Large intestine (tissue), 3 donors: ENCODE data around the gene PLCG2. TPM values are rescaled to one million over a fixed set of nuclear protein-coding genes. Genes with fewer than 3 reads are reported as not detected.

ENCODE experiments used
- DNase-seq, 2 donors: peaks; one replicate each; pipeline versions ENCODE4 v3.0.0 to v3.0.0-alpha.2; 2013
- H3K27ac ChIP-seq: one replicate; pipeline ENCODE4 v1.5.1; 2013; ENCODE audit warnings: low read length
- H3K27me3 ChIP-seq: 2 replicates; pipeline ENCODE4 v1.6.1; 2013; ENCODE audit warnings: low read length; ENCODE audit not compliant: control insufficient read depth, insufficient read depth
- H3K36me3 ChIP-seq: 2 replicates; pipeline ENCODE4 v1.6.1; 2013; ENCODE audit warnings: low read length; ENCODE audit not compliant: control insufficient read depth, insufficient read depth
- H3K4me1 ChIP-seq: one replicate; pipeline ENCODE4 v1.6.1; 2013; ENCODE audit warnings: low read length; ENCODE audit not compliant: control insufficient read depth, insufficient read depth
- H3K4me3 ChIP-seq: one replicate; pipeline ENCODE4 v1.5.1; 2013; ENCODE audit warnings: low read length
- H3K9me3 ChIP-seq: one replicate; pipeline ENCODE4 v1.6.1; 2013; ENCODE audit warnings: mild to moderate bottlenecking, low read depth, low read length, moderate library complexity; ENCODE audit not compliant: control insufficient read depth
- WGBS: methylation state at CpG from one replicate; pipeline ENCODE4 v1.1.5; 2013; ENCODE audit warnings: low lambda C conversion rate; ENCODE audit not compliant: insufficient coverage; 5-methylcytosine and 5-hydroxymethylcytosine counted together
- polyA plus RNA-seq: library from polyadenylated mRNA; unstranded; fragments of 120-200 nt; gene quantifications from one replicate; pipeline ENCODE4 v1.2.1, GENCODE V29; 2013

Gene PLCG2
- polyA plus RNA-seq, 1 donor, result 20.4 TPM

DNA sequence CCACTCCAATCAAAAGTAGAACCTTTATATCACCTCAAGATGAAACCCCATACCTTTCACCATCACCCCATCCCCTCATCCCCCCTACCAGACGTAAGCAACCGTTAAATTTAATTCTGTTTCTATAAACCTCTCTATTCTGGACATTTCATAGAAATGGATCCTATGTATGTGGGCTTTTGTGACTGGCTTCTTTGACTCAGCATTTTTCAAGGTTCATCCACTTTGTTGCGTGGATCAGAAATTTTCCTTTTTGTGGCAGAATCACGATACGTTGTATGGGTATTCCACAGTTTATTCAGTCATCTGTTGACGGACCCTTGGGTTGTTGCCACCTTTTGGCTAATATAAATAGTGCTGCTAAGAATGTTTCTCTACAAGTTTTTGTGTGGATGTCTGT is 8.6 kb downstream of the PLCG2 start:
- Histone ChIP-seq H3K27ac (no peak overlapping the region), H3K4me3 (no peak overlapping the region), H3K9me3 (no peaks in the 10 kb centered on the region), H3K27me3 (no peaks in the 10 kb centered on the region), H3K36me3 (no peaks in the 10 kb centered on the region), H3K4me1 (peaks cover 12% of the 10 kb centered on the region)
- DNase-seq, result no peak
- no CpG with 5 or more reads among the region's 6 CpGs for WGBS

DNA sequence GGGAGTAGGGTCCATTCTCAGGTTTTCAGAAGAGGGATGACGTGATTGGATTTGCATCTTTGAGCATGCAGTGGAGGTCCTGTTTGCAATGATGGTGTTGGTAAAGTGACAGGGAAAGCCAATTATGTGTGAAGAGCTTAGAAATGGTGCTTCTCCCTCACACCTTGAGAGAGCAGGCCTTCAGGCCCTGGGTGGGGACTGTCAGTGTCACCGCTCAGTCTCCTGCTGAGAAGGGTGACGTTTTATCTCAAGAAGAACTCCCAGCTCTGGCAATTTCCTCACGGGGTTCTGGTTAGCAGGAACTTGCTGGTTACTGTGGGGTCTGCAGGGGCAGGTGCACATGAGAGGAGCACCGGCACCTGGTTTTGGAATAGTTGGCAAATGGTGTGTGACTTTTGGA is 11.2 kb downstream of the PLCG2 start:
- H3K4me3 ChIP-seq, result no peak overlapping the region
- no peaks in the 10 kb centered on the region for H3K4me1 ChIP-seq
- DNase-seq, result no peak
- H3K27ac ChIP-seq, result no peak overlapping the region
- no CpG with 5 or more reads among the region's 5 CpGs for WGBS
- no peaks in the 10 kb centered on the region for H3K27me3 ChIP-seq
- H3K36me3 ChIP-seq, result no peaks in the 10 kb centered on the region
- H3K9me3 ChIP-seq, result no peaks in the 10 kb centered on the region

DNA sequence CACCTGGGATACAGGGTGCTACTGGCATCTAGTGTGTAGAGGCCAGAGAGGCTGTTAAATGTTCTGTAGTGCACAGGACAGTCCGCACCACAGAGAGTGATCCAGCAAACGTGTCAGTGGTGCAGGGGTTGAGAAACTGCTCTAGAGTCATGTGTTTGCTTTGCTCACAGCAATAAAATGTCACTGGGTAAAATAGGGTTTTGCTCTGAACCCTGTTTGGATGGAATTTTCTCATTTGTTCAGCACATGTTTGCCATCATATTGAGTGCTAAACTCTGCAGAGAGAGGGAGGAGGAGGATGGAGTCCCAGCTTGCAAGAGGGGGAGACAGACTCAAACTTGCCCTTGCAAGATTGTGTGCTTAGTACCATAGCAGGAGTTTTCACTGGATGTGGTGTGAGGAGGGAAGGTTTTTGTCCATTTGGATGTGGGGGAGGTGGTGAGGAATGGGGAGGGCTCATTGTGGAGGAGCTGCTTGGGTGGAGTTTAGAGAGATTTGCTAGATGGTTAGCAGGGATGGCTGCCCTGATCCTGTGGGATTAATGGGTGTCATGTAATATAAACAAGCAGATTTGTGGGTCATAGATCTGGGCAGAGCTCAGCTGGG is 11.8 kb downstream of the PLCG2 start:
- no peaks in the 10 kb centered on the region for H3K4me1 ChIP-seq
- H3K27ac ChIP-seq, result no peak overlapping the region
- peak in 1 of 2 donors; percentile 29 for DNase-seq
- no CpG with 5 or more reads among the region's 2 CpGs for WGBS
- H3K9me3 ChIP-seq, result no peaks in the 10 kb centered on the region
- no peaks in the 10 kb centered on the region for H3K27me3 ChIP-seq
- H3K36me3 ChIP-seq, result no peaks in the 10 kb centered on the region
- H3K4me3 ChIP-seq, result no peak overlapping the region

DNA sequence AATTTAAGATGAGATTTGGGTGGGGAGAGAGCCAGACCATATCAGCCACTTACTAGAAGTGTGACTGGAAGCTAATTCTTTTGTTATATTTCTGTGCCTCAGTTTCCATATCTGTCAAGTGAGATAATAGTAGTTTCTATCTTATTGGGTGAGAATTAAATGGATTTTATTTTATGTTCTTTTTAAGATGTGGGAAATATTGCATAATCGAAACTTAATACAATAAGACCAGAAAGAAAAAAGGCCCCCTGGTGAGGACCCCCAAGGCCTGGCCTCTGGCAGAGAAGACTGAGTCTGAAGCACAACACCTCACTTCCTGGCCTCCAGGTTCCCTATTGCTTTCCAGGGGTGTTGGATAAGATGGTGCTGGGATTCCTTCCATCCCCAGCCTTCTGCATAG is 13.7 kb downstream of the PLCG2 start:
- Histone ChIP-seq H3K9me3 (no peaks in the 10 kb centered on the region), H3K4me3 (no peak overlapping the region), H3K36me3 (no peaks in the 10 kb centered on the region), H3K27ac (no peak overlapping the region), H3K27me3 (no peaks in the 10 kb centered on the region), H3K4me1 (no peaks in the 10 kb centered on the region)
- DNase-seq, result no peak
- no CpG with 5 or more reads among the region's 1 CpG for WGBS

DNA sequence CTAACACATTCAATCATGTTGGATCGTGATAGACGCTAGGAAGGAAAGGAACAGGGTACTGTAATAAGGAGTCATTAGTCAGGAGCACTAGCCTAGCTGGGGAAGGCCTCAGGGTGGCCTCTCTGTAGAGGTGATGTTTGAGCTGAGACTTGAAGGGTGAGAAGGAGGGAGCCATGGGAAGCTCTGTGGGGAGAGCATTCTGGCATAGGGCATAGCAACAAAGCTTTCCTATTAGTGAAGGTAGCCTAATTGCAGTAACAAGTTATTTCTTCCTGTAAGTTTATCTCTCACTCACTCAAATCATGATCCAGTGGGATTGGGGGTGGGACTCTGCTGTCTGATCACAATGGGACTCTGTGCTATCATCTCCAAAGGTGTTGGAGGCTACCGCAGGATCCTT is 16.1 kb downstream of the PLCG2 start:
- DNase-seq, result no peak
- Histone ChIP-seq H3K4me3 (no peak overlapping the region), H3K4me1 (no peaks in the 10 kb centered on the region), H3K27ac (no peak overlapping the region), H3K9me3 (no peaks in the 10 kb centered on the region), H3K27me3 (no peaks in the 10 kb centered on the region), H3K36me3 (no peaks in the 10 kb centered on the region)
- no CpG with 5 or more reads among the region's 3 CpGs for WGBS

DNA sequence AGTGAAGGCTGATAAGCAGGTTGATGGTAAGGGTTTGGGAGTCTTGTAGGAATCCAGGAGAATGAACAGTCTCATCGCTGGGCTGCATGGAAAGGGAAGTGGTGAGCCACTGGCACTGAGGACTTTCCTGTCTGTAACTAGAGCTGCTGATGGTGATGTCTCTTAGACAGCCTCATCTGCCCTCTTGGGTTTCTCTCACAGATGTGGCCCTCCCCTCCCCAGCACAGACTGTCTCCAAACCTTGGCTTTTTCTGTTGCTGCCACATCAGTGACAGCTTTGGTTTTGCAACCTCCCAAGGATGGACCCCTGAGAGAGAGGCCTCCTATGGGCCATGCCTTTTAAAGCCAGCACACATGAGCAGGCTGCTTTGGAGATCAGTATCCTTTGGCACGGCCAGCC is 16.9 kb downstream of the PLCG2 start:
- WGBS, result no CpG with 5 or more reads among the region's 2 CpGs
- Histone ChIP-seq H3K27ac (no peak overlapping the region), H3K4me1 (no peaks in the 10 kb centered on the region), H3K36me3 (no peaks in the 10 kb centered on the region), H3K9me3 (no peaks in the 10 kb centered on the region), H3K4me3 (no peak overlapping the region), H3K27me3 (no peaks in the 10 kb centered on the region)
- no peak for DNase-seq

DNA sequence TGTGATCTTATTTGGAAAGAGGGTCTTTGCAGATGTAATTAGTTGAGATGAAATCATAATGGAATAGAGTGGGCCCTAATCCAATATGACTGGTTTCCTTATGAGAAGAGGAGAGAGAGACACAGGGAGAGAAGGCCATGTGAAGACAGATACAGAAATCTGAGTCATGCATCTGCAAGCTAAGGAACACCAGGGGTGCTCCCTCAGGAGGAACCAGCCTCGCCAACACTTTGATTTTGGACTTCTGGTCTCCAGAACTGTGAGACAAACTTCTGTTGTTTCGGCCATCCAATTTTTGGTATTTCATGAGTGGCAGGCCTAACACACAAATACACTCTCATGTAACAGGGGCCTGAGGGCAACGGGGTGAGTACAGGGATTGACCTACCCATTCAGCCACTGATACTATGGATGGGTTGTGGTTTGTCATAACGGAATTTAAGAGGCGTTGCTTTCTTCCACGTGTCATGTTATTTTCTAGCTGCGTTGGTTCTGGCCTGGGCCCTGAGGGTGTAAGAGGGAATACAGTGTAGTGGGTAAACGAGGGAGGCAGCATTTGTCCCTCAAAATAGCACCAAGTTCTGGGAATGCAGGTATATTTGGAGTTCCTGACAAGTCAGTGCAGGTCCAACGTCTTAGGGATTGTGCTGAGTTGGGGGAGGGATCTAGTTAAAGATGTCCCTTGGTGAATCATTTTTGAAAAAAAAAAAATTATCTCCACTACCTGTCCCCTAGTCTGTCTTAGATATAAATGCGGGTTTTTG is 17.7 kb downstream of the PLCG2 start:
- H3K27ac ChIP-seq, result no peak overlapping the region
- DNase-seq, result no peak

DNA sequence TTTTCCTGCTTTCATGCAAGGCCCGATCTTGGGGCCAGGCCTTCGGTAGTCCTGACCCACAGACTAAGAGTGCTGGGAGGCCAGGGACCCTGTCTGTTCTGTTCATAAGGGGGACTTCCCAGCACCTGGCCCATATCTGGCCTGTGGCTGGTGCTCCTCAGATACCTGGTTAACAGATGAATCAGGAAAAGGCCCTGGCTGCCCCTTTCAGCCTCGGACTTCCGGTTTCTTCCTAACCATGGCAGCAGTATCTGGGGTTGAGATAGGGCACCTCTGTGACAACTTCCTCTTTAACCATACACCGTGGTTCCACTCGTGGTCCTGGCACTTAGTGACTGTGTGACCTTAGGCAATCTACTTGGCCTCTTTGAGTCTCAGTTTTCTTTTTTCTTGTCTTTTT is 18.4 kb downstream of the PLCG2 start:
- no peak for DNase-seq
- Histone ChIP-seq H3K36me3 (no peaks in the 10 kb centered on the region), H3K4me1 (no peaks in the 10 kb centered on the region), H3K9me3 (no peaks in the 10 kb centered on the region), H3K4me3 (no peak overlapping the region), H3K27ac (no peak overlapping the region), H3K27me3 (no peaks in the 10 kb centered on the region)
- no CpG with 5 or more reads among the region's 6 CpGs for WGBS

More for the DNA sequence above, 17.7 kb downstream of the PLCG2 start:
- WGBS, result no CpG with 5 or more reads among the region's 10 CpGs
- Histone ChIP-seq H3K9me3 (no peaks in the 10 kb centered on the region), H3K36me3 (no peaks in the 10 kb centered on the region), H3K27me3 (no peaks in the 10 kb centered on the region), H3K4me3 (no peak overlapping the region), H3K4me1 (no peaks in the 10 kb centered on the region)

DNA sequence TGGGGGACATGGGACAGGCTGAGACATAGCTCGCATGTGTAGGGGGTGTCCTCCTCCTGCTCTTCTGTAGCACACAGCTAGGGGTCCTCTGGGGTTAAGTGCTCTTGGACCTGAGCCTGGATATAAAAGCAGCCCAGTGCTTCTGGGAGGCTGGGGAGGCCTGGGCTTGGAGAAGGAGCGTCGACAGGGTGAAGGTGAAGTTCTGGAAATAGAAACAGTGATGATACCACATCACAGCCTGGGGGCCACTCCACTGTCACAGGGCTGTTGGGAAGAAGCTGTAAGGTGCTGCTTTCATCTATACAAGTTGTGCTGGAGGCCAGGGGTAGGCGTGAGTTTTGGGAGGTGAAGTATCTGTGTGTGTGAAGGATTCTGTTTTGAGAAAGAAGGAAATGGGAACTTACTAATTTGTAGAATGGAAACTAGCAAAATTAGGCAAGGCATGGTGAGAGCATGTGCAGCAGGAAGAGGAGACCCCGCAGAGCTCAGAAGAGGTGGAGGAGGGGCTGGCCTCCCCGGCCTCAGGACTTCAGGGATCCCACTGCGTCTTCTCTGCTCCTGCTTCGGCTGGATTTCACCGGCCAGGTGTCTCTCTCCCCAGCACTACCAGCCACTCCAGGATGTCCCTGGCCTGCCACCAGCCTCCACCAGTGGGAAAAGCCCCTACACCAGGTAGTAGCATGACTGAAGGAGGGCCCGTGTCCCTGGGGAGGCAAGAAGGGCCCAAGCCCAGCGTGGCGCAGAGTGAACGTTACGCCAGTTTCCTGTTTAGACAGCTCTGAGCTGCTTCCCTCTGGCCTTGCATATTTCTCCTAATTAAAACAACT is 19.4 kb downstream of the PLCG2 start:
- Histone ChIP-seq H3K4me1 (no peaks in the 10 kb centered on the region), H3K27ac (no peak overlapping the region), H3K4me3 (no peak overlapping the region), H3K27me3 (no peaks in the 10 kb centered on the region), H3K9me3 (no peaks in the 10 kb centered on the region), H3K36me3 (no peaks in the 10 kb centered on the region)
- DNase-seq, result no peak
- WGBS, result no CpG with 5 or more reads among the region's 14 CpGs

DNA sequence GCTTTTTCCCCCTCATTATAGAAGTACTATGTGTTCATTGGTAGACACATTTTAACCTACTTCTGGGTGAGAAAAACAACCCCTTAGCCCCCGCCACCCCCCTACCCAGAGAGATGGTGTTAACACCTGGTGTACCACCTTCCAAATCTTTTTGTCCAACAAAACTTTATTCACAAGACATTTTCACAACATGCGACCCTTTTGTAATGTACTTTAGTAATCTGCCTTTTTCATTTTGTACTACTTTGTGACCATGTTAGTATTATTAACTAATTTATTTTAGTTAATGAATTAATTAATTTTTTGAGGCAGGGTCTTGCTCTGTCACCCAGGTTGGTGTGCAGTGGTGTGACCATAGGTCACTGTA is 20.0 kb downstream of the PLCG2 start:
- no peaks in the 10 kb centered on the region for H3K36me3 ChIP-seq
- H3K27ac ChIP-seq, result no peak overlapping the region
- no peaks in the 10 kb centered on the region for H3K27me3 ChIP-seq
- no peak for DNase-seq
- H3K4me3 ChIP-seq, result no peak overlapping the region
- WGBS, result no CpG with 5 or more reads among the region's 2 CpGs
- H3K9me3 ChIP-seq, result no peaks in the 10 kb centered on the region
- H3K4me1 ChIP-seq, result no peaks in the 10 kb centered on the region
